HFFc6 (cell line): ENCODE measurements around the gene USP15. TPM values are rescaled to one million over a fixed set of nuclear protein-coding genes. Genes with fewer than 3 reads are reported as not detected.

Experiments
- DNase-seq: peaks from one replicate; pipeline ENCODE4 v3.0.0-alpha.2; 2018
- H3K27ac Mint-ChIP-seq: 2 replicates; pipeline ENCODE4 v1.8.0; 2020; ENCODE audit warnings: mild to moderate bottlenecking, mixed read lengths
- H3K27me3 Mint-ChIP-seq: 2 replicates; pipeline ENCODE4 v1.8.0; 2021; ENCODE audit warnings: mild to moderate bottlenecking, moderate library complexity, mixed read lengths; ENCODE audit not compliant: insufficient read depth
- H3K36me3 Mint-ChIP-seq: 2 replicates; pipeline ENCODE4 v1.8.0; 2021; ENCODE audit warnings: low read depth, mixed read lengths
- H3K4me1 Mint-ChIP-seq: 2 replicates; pipeline ENCODE4 v1.8.0; 2020; ENCODE audit warnings: low read depth, mixed read lengths
- H3K4me3 Mint-ChIP-seq: 2 replicates; pipeline ENCODE4 v1.8.0; 2020; ENCODE audit warnings: mild to moderate bottlenecking, moderate library complexity, mixed read lengths
- H3K9me3 Mint-ChIP-seq: 2 replicates; pipeline ENCODE4 v1.8.0; 2020; ENCODE audit warnings: mild to moderate bottlenecking, mixed read lengths
- CTCF ChIP-seq: fragments of 200-600 bp; sonication (generic); IDR thresholded peaks from 2 replicates; pipeline ENCODE4 v1.5.0; 2021; ENCODE audit warnings: antibody characterized with exemption, mild to moderate bottlenecking
- total RNA-seq, 6 experiments: library from RNA; stranded (reverse); fragmentation: NEBNext Ultra II Directional; extraction: Animal tissue kit (Norgen Biotek cat#: 25700); gene quantifications; 2 replicates in 1 of 6; 3 replicates in 5 of 6; pipeline ENCODE4 v1.2.3, GENCODE V29; 2021

Gene USP15
- total RNA-seq, 6 experiments from 2014 or later, result 48.8 to 63.5 (median 54.9) TPM

- no peak overlapping the region for H3K27ac Mint-ChIP-seq
- TF ChIP-seq CTCF, result no peak
- no peak overlapping the region for H3K4me3 Mint-ChIP-seq
- no peaks in the 10 kb centered on the region; the same call in 1 of the 2 replicates for H3K27me3 Mint-ChIP-seq
- peaks cover 49% of the 10 kb centered on the region for H3K36me3 Mint-ChIP-seq
- H3K9me3 Mint-ChIP-seq, result no peaks in the 10 kb centered on the region
- H3K4me1 Mint-ChIP-seq, result peaks cover 27% of the 10 kb centered on the region
- no peak for DNase-seq
These were observed 37.1 kb downstream of the USP15 start for GRCh38 chr12:62297321-62297720.

DNA sequence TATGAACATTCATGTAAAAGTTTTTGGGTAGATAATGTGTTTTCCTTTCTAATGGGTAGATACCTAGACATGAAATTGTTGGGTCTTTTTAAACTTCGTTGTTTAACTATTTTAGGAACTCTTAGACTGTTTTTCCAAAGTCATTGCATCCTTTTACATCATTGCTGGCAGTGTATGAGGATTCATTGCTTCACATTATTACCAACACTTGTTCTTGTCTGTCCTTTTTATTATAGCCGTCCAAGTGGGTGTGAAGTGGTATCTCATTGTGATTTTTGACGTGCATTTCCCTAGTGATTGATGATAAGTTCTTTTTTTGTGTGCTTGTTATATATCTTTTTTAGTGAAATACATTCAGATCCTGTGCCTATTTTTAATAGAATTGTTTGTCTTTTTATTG, 39.4 kb downstream of the USP15 start:
- no peak for DNase-seq
- H3K4me1 Mint-ChIP-seq, result peaks cover 17% of the 10 kb centered on the region
- no peak overlapping the region for H3K27ac Mint-ChIP-seq
- no peak for TF ChIP-seq CTCF
- no peaks in the 10 kb centered on the region for H3K27me3 Mint-ChIP-seq
- H3K4me3 Mint-ChIP-seq, result no peak overlapping the region
- peaks cover 67% of the 10 kb centered on the region for H3K36me3 Mint-ChIP-seq
- H3K9me3 Mint-ChIP-seq, result peaks cover 3% of the 10 kb centered on the region

- peaks cover 6% of the 10 kb centered on the region for H3K9me3 Mint-ChIP-seq
- TF ChIP-seq CTCF, result no peak
- H3K4me3 Mint-ChIP-seq, result no peak overlapping the region
- DNase-seq, result no peak
- H3K27me3 Mint-ChIP-seq, result no peaks in the 10 kb centered on the region
- H3K36me3 Mint-ChIP-seq, result peaks cover 66% of the 10 kb centered on the region
- H3K4me1 Mint-ChIP-seq, result peaks cover 7% of the 10 kb centered on the region
- no peak overlapping the region for H3K27ac Mint-ChIP-seq
These were observed 41.0 kb downstream of the USP15 start for GRCh38 chr12:62301080-62301798.

DNA sequence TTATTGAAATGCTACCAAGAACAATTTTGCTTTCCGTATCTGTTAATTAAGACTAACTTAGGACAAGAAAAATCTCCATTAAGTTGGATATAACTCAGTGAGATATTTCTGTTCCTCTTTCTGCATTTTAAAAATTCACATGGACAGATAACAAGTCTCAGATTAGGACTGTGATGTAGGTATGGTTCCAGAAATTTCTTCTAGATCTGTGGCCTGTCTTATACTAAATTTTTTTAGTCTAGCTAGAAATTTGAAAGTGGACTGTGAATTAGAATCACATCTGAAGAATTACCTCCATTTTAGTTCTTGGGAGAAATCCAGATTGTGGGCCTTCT, 41.6 kb downstream of the USP15 start:
- peaks cover 65% of the 10 kb centered on the region for H3K36me3 Mint-ChIP-seq
- no peak overlapping the region for H3K4me3 Mint-ChIP-seq
- peaks cover 6% of the 10 kb centered on the region for H3K9me3 Mint-ChIP-seq

DNA sequence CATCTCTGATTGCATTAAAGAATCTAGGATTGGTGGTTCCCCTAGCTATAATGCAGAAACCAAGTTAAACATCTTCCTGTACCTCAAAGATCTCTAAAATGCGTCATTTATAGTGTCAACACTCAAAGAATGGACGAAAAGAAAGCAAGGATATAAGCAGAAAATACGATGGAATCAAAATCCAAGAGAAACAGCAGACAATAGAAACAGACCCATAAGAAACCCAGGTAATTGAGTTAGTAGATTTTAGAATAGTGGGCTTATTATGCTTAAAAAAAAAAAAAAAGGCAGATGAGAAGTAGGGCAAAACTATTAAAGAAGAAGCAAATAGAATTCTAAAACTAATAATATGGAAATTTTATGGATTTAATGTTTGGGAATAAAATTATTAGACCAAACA, 44.4 kb downstream of the USP15 start:
- no peak for TF ChIP-seq CTCF
- Mint-ChIP-seq H3K4me1 (peaks cover 13% of the 10 kb centered on the region), H3K4me3 (no peak overlapping the region), H3K27ac (no peak overlapping the region), H3K9me3 (peaks cover 6% of the 10 kb centered on the region), H3K27me3 (no peaks in the 10 kb centered on the region), H3K36me3 (peaks cover 60% of the 10 kb centered on the region)
- DNase-seq, result no peak

More for the DNA sequence above, 41.6 kb downstream of the USP15 start:
- no peak for TF ChIP-seq CTCF
- H3K27me3 Mint-ChIP-seq, result no peaks in the 10 kb centered on the region
- no peak for DNase-seq
- H3K4me1 Mint-ChIP-seq, result peaks cover 2% of the 10 kb centered on the region; the same call in 1 of the 2 replicates
- no peak overlapping the region for H3K27ac Mint-ChIP-seq
